LNCAP (cell line): Measurements from ENCODE around the gene NRN1.

Experiments used
- CTCF ChIP-seq: fragments of 450-650 bp; IDR thresholded peaks from 2 replicates; pipeline ENCODE4 v1.5.1; 2017; ENCODE audit warnings: mild to moderate bottlenecking

NRN1 gene

DNA sequence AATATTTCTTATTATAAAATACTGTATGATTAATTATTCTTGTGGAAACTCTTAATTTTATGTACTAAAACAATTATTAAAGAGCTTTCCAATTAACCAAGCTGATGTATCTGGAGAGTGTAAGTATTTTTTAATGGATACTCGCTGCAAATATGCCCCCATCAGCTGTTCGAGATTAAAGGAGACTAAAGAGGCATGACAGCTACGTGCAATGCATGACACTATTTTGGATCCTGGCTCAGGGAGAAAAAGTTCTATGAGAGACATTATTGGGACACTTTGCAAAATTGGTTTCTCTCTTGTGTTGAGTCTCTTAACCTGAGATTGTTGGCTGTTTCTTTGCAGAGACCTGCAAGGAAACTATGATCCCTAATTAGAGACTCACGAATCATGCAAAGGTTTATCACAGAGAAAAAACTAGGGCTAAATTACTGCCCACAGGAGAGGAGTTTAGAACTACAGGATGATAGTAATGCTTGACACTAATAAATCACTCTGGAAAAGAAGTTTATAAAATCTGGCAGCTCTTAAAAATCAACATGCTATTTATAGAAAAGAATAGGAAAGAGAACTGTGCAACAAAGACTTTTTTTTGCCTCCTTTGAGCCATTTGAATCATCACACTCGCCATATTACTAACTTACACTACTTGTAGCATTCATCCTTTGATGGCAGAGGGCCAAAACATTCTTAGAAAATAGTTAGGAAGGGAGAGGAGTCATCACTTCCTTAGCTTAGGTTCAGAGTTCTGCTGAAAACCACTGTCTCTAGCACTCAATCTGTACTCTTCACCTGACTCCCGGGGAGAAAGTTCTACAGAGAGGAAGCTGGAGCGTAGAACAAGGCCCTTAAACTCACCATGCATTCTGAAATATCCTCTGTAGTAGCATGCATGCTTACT, 25.3 kb downstream of the NRN1 start:
- TF ChIP-seq CTCF: no peak

DNA sequence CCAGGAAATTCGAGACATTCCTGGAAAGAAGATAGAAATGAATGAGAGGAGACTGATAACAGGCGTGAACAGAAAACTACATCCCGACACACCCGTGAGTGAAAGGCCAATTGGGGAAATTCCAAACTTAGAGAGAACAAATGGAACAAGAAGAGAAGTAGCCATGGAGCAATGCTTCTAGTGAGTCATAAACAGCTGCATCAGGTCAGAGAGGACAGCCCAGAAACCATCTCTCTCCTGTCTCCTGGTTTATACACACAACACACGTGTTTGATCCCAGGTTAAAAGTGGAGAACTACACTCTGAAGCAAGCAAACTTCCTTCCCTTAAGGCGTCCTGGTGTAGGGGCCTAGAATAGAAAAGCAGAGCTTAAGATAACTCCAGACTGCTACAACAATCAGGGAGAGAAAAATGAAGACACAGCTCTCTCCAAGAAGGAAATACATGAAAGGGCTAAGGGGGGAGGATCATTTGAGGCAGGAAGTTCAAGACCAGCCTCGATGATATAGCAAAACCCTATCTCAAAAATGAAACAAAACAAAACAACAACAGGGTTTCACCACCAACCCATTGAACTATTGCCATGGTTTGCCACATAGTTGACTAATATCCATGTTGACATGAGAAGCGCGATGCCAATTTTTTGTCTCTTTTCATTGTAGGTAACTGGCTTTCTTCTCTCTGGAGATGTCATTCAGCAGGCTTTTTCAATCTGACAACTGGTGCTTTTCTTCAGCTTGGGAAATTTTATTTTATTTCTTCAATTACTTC, 26.9 kb downstream of the NRN1 start:
- no peak for TF ChIP-seq CTCF

DNA sequence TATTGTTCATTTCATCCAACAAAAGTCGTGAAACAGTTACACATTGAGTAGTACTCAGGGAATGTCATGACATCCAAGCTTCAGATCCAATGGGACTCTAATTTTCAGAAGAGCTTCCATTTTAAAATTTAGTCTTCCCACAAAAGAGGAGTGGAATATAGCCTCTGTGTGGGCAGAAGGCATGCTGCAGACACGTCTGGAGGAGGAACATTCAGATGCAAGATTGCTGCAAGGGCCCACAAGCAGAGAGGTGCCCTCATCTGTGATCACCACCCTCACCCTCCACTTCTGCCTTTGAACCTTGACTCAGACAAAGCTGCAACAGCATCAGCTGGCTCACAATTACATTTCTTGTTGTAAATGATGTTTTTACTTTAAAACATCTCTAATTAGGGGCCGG, 29.9 kb downstream of the NRN1 start:
- TF ChIP-seq CTCF: no peak

GRCh38 chr6:5968817-5969734, 37.6 kb downstream of the NRN1 start:
- no peak for TF ChIP-seq CTCF

GRCh38 chr6:5967594-5967993, 39.1 kb downstream of the NRN1 start:
- TF ChIP-seq CTCF: no peak

DNA sequence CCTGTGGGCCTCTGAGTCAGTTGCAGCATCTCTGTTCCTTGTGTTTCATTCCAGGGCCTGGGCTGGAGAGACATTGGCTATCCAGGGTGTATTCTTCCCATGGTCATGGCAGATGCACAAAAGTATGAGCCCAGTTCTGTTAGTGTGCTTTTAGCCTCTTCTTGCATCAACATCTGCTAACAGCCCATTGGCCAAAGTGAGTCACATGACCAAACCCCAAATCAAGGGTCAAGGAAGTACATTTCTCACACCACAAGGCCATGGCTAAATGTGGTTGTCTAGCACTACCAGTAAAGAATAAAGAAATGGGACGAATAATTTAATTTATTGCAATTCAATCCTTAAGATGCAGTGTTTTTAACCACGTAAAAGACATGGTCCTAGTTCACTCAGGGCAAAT, 43.9 kb downstream of the NRN1 start:
- no peak for TF ChIP-seq CTCF

GRCh38 chr6:5961836-5962235, 44.9 kb downstream of the NRN1 start:
- no peak for TF ChIP-seq CTCF
